Measurements from ENCODE around the gene SLC25A46. TPM values are rescaled to one million over a fixed set of nuclear protein-coding genes. Genes with fewer than 3 reads are reported as not detected.

SLC25A46 gene
- total and polyA plus RNA-seq, 2 experiments from 2014 or later, result 14.1 to 33.1 TPM

DNA sequence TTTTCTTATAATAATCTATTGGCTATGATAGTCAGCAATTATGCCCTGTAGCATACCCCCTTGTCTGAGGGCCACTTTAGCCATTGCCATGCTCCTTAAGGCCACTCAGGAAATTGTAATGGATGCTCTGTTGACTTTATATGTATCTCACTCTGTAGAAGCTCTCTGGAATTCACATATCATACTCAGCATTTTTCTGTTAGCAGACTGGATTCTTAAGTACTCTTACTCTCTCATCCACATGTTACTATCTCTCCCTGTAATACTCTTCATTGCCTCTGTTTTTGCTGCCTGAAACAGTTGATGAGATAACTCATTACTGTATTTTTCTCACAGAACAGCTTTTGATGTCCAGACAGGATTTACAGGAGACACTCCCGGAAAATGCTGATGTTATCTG is 36.5 kb upstream of the SLC25A46 start:
- TF ChIP-seq, protein P1, sequence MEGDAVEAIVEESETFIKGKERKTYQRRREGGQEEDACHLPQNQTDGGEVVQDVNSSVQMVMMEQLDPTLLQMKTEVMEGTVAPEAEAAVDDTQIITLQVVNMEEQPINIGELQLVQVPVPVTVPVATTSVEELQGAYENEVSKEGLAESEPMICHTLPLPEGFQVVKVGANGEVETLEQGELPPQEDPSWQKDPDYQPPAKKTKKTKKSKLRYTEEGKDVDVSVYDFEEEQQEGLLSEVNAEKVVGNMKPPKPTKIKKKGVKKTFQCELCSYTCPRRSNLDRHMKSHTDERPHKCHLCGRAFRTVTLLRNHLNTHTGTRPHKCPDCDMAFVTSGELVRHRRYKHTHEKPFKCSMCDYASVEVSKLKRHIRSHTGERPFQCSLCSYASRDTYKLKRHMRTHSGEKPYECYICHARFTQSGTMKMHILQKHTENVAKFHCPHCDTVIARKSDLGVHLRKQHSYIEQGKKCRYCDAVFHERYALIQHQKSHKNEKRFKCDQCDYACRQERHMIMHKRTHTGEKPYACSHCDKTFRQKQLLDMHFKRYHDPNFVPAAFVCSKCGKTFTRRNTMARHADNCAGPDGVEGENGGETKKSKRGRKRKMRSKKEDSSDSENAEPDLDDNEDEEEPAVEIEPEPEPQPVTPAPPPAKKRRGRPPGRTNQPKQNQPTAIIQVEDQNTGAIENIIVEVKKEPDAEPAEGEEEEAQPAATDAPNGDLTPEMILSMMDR (conservative IDR thresholded peaks at IDR 0.05; ENCODE audit: low read depth in 2 of 2), result no peak
- TF ChIP-seq POLR2AphosphoS5 (IDR thresholded peaks at IDR 0.05; ENCODE audit: low read depth), result no peak
- TF ChIP-seq STAT1 (IDR thresholded peaks at IDR 0.05; ENCODE audit: unreplicated experiment), result no peak
- TF ChIP-seq, protein P2, sequence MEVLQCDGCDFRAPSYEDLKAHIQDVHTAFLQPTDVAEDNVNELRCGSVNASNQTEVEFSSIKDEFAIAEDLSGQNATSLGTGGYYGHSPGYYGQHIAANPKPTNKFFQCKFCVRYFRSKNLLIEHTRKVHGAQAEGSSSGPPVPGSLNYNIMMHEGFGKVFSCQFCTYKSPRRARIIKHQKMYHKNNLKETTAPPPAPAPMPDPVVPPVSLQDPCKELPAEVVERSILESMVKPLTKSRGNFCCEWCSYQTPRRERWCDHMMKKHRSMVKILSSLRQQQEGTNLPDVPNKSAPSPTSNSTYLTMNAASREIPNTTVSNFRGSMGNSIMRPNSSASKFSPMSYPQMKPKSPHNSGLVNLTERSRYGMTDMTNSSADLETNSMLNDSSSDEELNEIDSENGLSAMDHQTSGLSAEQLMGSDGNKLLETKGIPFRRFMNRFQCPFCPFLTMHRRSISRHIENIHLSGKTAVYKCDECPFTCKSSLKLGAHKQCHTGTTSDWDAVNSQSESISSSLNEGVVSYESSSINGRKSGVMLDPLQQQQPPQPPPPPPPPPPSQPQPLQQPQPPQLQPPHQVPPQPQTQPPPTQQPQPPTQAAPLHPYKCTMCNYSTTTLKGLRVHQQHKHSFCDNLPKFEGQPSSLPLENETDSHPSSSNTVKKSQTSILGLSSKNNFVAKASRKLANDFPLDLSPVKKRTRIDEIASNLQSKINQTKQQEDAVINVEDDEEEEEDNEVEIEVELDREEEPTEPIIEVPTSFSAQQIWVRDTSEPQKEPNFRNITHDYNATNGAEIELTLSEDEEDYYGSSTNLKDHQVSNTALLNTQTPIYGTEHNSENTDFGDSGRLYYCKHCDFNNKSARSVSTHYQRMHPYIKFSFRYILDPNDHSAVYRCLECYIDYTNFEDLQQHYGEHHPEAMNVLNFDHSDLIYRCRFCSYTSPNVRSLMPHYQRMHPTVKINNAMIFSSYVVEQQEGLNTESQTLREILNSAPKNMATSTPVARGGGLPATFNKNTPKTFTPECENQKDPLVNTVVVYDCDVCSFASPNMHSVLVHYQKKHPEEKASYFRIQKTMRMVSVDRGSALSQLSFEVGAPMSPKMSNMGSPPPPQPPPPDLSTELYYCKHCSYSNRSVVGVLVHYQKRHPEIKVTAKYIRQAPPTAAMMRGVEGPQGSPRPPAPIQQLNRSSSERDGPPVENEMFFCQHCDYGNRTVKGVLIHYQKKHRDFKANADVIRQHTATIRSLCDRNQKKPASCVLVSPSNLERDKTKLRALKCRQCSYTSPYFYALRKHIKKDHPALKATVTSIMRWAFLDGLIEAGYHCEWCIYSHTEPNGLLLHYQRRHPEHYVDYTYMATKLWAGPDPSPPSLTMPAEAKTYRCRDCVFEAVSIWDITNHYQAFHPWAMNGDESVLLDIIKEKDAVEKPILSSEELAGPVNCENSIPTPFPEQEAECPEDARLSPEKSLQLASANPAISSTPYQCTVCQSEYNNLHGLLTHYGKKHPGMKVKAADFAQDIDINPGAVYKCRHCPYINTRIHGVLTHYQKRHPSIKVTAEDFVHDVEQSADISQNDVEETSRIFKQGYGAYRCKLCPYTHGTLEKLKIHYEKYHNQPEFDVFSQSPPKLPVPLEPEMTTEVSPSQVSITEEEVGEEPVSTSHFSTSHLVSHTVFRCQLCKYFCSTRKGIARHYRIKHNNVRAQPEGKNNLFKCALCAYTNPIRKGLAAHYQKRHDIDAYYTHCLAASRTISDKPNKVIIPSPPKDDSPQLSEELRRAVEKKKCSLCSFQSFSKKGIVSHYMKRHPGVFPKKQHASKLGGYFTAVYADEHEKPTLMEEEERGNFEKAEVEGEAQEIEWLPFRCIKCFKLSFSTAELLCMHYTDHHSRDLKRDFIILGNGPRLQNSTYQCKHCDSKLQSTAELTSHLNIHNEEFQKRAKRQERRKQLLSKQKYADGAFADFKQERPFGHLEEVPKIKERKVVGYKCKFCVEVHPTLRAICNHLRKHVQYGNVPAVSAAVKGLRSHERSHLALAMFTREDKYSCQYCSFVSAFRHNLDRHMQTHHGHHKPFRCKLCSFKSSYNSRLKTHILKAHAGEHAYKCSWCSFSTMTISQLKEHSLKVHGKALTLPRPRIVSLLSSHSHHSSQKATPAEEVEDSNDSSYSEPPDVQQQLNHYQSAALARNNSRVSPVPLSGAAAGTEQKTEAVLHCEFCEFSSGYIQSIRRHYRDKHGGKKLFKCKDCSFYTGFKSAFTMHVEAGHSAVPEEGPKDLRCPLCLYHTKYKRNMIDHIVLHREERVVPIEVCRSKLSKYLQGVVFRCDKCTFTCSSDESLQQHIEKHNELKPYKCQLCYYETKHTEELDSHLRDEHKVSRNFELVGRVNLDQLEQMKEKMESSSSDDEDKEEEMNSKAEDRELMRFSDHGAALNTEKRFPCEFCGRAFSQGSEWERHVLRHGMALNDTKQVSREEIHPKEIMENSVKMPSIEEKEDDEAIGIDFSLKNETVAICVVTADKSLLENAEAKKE (CRISPR knock-in tag; IDR thresholded peaks at IDR 0.05), result no peak
- no peak for TF ChIP-seq NANOG (IDR thresholded peaks at IDR 0.05; ENCODE audit: borderline replicate concordance)
- TF ChIP-seq CREB1 (CRISPR knock-in tag; IDR thresholded peaks at IDR 0.05; ENCODE audit: low read depth), result no peak
- TF ChIP-seq ZNF114 (CRISPR knock-in tag; IDR thresholded peaks at IDR 0.05), result no peak
- TF ChIP-seq, protein P3, sequence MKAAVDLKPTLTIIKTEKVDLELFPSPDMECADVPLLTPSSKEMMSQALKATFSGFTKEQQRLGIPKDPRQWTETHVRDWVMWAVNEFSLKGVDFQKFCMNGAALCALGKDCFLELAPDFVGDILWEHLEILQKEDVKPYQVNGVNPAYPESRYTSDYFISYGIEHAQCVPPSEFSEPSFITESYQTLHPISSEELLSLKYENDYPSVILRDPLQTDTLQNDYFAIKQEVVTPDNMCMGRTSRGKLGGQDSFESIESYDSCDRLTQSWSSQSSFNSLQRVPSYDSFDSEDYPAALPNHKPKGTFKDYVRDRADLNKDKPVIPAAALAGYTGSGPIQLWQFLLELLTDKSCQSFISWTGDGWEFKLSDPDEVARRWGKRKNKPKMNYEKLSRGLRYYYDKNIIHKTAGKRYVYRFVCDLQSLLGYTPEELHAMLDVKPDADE (IDR thresholded peaks at IDR 0.05), result no peak
- no peak for TF ChIP-seq EZH2phosphoT487 (IDR thresholded peaks at IDR 0.05; ENCODE audit: unreplicated experiment)
- TF ChIP-seq ZNF331 (CRISPR knock-in tag; IDR thresholded peaks at IDR 0.05; ENCODE audit: low read depth), result no peak
- TF ChIP-seq, protein P4, sequence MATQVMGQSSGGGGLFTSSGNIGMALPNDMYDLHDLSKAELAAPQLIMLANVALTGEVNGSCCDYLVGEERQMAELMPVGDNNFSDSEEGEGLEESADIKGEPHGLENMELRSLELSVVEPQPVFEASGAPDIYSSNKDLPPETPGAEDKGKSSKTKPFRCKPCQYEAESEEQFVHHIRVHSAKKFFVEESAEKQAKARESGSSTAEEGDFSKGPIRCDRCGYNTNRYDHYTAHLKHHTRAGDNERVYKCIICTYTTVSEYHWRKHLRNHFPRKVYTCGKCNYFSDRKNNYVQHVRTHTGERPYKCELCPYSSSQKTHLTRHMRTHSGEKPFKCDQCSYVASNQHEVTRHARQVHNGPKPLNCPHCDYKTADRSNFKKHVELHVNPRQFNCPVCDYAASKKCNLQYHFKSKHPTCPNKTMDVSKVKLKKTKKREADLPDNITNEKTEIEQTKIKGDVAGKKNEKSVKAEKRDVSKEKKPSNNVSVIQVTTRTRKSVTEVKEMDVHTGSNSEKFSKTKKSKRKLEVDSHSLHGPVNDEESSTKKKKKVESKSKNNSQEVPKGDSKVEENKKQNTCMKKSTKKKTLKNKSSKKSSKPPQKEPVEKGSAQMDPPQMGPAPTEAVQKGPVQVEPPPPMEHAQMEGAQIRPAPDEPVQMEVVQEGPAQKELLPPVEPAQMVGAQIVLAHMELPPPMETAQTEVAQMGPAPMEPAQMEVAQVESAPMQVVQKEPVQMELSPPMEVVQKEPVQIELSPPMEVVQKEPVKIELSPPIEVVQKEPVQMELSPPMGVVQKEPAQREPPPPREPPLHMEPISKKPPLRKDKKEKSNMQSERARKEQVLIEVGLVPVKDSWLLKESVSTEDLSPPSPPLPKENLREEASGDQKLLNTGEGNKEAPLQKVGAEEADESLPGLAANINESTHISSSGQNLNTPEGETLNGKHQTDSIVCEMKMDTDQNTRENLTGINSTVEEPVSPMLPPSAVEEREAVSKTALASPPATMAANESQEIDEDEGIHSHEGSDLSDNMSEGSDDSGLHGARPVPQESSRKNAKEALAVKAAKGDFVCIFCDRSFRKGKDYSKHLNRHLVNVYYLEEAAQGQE (IDR thresholded peaks at IDR 0.05; ENCODE audit: unreplicated experiment), result no peak
- no peak for TF ChIP-seq JUNB (IDR thresholded peaks at IDR 0.05; ENCODE audit: unreplicated experiment)
- TF ChIP-seq EZH2 (IDR thresholded peaks at IDR 0.05; ENCODE audit: low read depth, unreplicated experiment), result no peak
- H3K9me3 Mint-ChIP-seq, result no peaks in the 10 kb centered on the region
- no peaks in the 10 kb centered on the region for H3K4me1 ChIP-seq (ENCODE audit: insufficient read depth)
- H3K27ac ChIP-seq (ENCODE audit: low read depth), result no peak overlapping the region
- ATAC-seq, result no peak
- H3K9me2 ChIP-seq (ENCODE audit: insufficient read depth), result no peaks in the 10 kb centered on the region
- H3K4me1 Mint-ChIP-seq, result no peaks in the 10 kb centered on the region
- no peaks in the 10 kb centered on the region for H3K27me3 Mint-ChIP-seq (ENCODE audit: insufficient read depth, low read depth, poor library complexity)
- H2AFZ ChIP-seq, result no peak overlapping the region
- H3K27me3 ChIP-seq (ENCODE audit: insufficient read depth), result no peaks in the 10 kb centered on the region
- H3K36me3 ChIP-seq (ENCODE audit: insufficient read depth), result no peaks in the 10 kb centered on the region
- no peak for DNase-seq (ENCODE audit: low spot score)
- no peak overlapping the region for H3K4me2 ChIP-seq
- H3K79me2 ChIP-seq (replicated peaks; ENCODE audit: insufficient read depth), result no peaks in the 10 kb centered on the region
- no peaks in the 10 kb centered on the region for H3F3A ChIP-seq (replicated peaks; ENCODE audit: low read depth)
- no peak overlapping the region for H3K27ac Mint-ChIP-seq
- no peaks in the 10 kb centered on the region for H3K36me3 Mint-ChIP-seq (ENCODE audit: low read depth)
- no peak overlapping the region for H3K4me3 ChIP-seq
- no peak overlapping the region for H3K4me3 Mint-ChIP-seq
- no peaks in the 10 kb centered on the region for H4K20me1 ChIP-seq (replicated peaks; ENCODE audit: insufficient read depth)
